CD14-positive monocyte (primary cell): Measurements from ENCODE around the gene RALB. TPM values are rescaled to one million over a fixed set of nuclear protein-coding genes. Genes with fewer than 3 reads are reported as not detected.
A peak's percentile ranks its signal among the peaks of the same experiment; 100 is the strongest.

Experiments
- DNase-seq, 3 donors: peaks; one replicate each; pipeline ENCODE4 v3.0.0-alpha.2; 2011 to 2022
- H2AFZ ChIP-seq: 2 replicates; pipeline ENCODE4 v1.6.0; 2012; ENCODE audit warnings: mild to moderate bottlenecking, low read depth, low read length, inconsistent platforms; ENCODE audit not compliant: insufficient read depth, poor library complexity, severe bottlenecking
- H3K27ac ChIP-seq, 2 donors: 1 replicate in 1 of 2; 2 replicates in 1 of 2; pipeline ENCODE4 v1.5.1; 2012 to 2013; ENCODE audit warnings: low read length in 2 of 2, control low read depth in 1 of 2, inconsistent platforms in 1 of 2, low read depth in 1 of 2, mild to moderate bottlenecking in 1 of 2
- H3K27me3 ChIP-seq, 2 donors: one replicate each; pipeline versions ENCODE4 v1.6.0 to v1.6.1; 2011 to 2013; ENCODE audit warnings: low read length in 2 of 2; ENCODE audit not compliant: control insufficient read depth in 2 of 2, insufficient read depth in 2 of 2
- H3K36me3 ChIP-seq, 2 donors: replicated peaks in 1 of 2; 1 replicate in 1 of 2; 2 replicates in 1 of 2; pipeline versions ENCODE4 v1.5.1 to v1.6.1; 2012 to 2013; ENCODE audit warnings: low read length in 2 of 2, control low read depth in 1 of 2, inconsistent platforms in 1 of 2, mild to moderate bottlenecking in 1 of 2; ENCODE audit not compliant: insufficient read depth in 2 of 2, control insufficient read depth in 1 of 2
- H3K4me1 ChIP-seq, 2 donors: 1 replicate in 1 of 2; 2 replicates in 1 of 2; pipeline versions ENCODE4 v1.5.1 to v1.6.1; 2012 to 2013; ENCODE audit warnings: low read length in 2 of 2, control low read depth in 1 of 2, inconsistent platforms in 1 of 2, mild to moderate bottlenecking in 1 of 2, moderate library complexity in 1 of 2; ENCODE audit not compliant: insufficient read depth in 2 of 2, control insufficient read depth in 1 of 2
- H3K4me2 ChIP-seq: replicated peaks from 2 replicates; pipeline ENCODE3; 2012; ENCODE audit warnings: low read length, moderate library complexity, mild to moderate bottlenecking; ENCODE audit not compliant: poor library complexity, severe bottlenecking; ENCODE audit errors: extremely low read depth
- H3K4me3 ChIP-seq, 3 experiments: fragments of 200-600 bp in 1 of 3; sonication (generic) in 1 of 3; replicated peaks in 1 of 3; 1 replicate in 2 of 3; 2 replicates in 1 of 3; pipeline ENCODE4 v1.5.1; 2011 to 2013; ENCODE audit warnings: low read length in 3 of 3, mild to moderate bottlenecking in 3 of 3, control low read depth in 2 of 3, low read depth in 2 of 3, inconsistent platforms in 1 of 3, moderate library complexity in 1 of 3
- H3K79me2 ChIP-seq: 2 replicates; pipeline ENCODE4 v1.6.0; 2012; ENCODE audit warnings: mild to moderate bottlenecking, control low read depth, inconsistent platforms, low read length, moderate library complexity; ENCODE audit not compliant: insufficient read depth
- H3K9ac ChIP-seq: 2 replicates; pipeline ENCODE4 v1.6.0; 2017; ENCODE audit warnings: low read length, mild to moderate bottlenecking; ENCODE audit not compliant: insufficient read depth, poor library complexity, severe bottlenecking
- H3K9me3 ChIP-seq, 2 donors: replicated peaks in 1 of 2; 1 replicate in 1 of 2; 2 replicates in 1 of 2; pipeline versions ENCODE4 v1.5.1 to v1.6.1; 2012 to 2013; ENCODE audit warnings: low read length in 2 of 2, control low read depth in 1 of 2; ENCODE audit not compliant: control insufficient read depth in 1 of 2, insufficient read depth in 1 of 2
- H4K20me1 ChIP-seq: 2 replicates; pipeline ENCODE4 v1.6.0; 2012; ENCODE audit warnings: mild to moderate bottlenecking, low read length, control low read depth, moderate library complexity; ENCODE audit not compliant: insufficient read depth
- H3K27ac Mint-ChIP-seq, 7 donors: one replicate each; pipeline ENCODE4 v1.8.0; 2020; ENCODE audit warnings: mild to moderate bottlenecking in 7 of 7, mixed read lengths in 7 of 7, moderate library complexity in 6 of 7, inconsistent platforms in 2 of 7
- H3K27me3 Mint-ChIP-seq, 3 donors: one replicate each; pipeline ENCODE4 v1.8.0; 2021 to 2022; ENCODE audit warnings: low read depth in 3 of 3, mild to moderate bottlenecking in 3 of 3, mixed read lengths in 3 of 3, moderate library complexity in 3 of 3, inconsistent platforms in 1 of 3
- H3K36me3 Mint-ChIP-seq, 2 donors: one replicate each; pipeline ENCODE4 v1.8.0; 2020; ENCODE audit warnings: mixed read lengths in 2 of 2, inconsistent platforms in 1 of 2, mild to moderate bottlenecking in 1 of 2
- H3K4me1 Mint-ChIP-seq: one replicate; pipeline ENCODE4 v1.8.0; 2020; ENCODE audit warnings: mild to moderate bottlenecking, mixed read lengths
- H3K4me3 Mint-ChIP-seq, 2 donors: one replicate each; pipeline ENCODE4 v1.8.0; 2020; ENCODE audit warnings: mild to moderate bottlenecking in 2 of 2, mixed read lengths in 2 of 2, moderate library complexity in 1 of 2
- H3K9me3 Mint-ChIP-seq, 7 donors: one replicate each; pipeline ENCODE4 v1.8.0; 2020 to 2022; ENCODE audit warnings: mixed read lengths in 7 of 7, mild to moderate bottlenecking in 6 of 7, moderate library complexity in 6 of 7, inconsistent platforms in 2 of 7
- WGBS: methylation state at CpG from one replicate; pipeline ENCODE4 v1.1.5; 2013; ENCODE audit warnings: missing lambda C conversion rate; ENCODE audit not compliant: insufficient coverage; 5-methylcytosine and 5-hydroxymethylcytosine counted together
- intact Hi-C, 2 donors: fragments of 100-400 bp; cut with micrococcal nuclease; formaldehyde crosslinking; loops; one replicate each; pipeline versions ENCODE4 v1.15.0 to v1.15.1; 2023
- polyA plus RNA-seq, 3 donors: library from polyadenylated mRNA; depleted of rRNA in 1 of 3; unstranded in 2 of 3; stranded (reverse) in 1 of 3; fragments of 300-500 nt in 2 of 3; fragments of >200 nt in 1 of 3; fragmentation: Illumina TruSeq in 2 of 3; gene quantifications; 1 replicate in 2 of 3; 2 replicates in 1 of 3; pipeline ENCODE4 v1.2.3, GENCODE V29; 2012 to 2021
- TF ChIP-seq, protein P1 (sequence below): fragments of 200-600 bp; IDR thresholded peaks from one replicate; pipeline ENCODE4 v1.8.0; 2022; ENCODE audit warnings: antibody characterized with exemption, mild to moderate bottlenecking

RALB gene
- polyA plus RNA-seq, 3 donors, result 57.2 to 163 (median 139) TPM

DNA sequence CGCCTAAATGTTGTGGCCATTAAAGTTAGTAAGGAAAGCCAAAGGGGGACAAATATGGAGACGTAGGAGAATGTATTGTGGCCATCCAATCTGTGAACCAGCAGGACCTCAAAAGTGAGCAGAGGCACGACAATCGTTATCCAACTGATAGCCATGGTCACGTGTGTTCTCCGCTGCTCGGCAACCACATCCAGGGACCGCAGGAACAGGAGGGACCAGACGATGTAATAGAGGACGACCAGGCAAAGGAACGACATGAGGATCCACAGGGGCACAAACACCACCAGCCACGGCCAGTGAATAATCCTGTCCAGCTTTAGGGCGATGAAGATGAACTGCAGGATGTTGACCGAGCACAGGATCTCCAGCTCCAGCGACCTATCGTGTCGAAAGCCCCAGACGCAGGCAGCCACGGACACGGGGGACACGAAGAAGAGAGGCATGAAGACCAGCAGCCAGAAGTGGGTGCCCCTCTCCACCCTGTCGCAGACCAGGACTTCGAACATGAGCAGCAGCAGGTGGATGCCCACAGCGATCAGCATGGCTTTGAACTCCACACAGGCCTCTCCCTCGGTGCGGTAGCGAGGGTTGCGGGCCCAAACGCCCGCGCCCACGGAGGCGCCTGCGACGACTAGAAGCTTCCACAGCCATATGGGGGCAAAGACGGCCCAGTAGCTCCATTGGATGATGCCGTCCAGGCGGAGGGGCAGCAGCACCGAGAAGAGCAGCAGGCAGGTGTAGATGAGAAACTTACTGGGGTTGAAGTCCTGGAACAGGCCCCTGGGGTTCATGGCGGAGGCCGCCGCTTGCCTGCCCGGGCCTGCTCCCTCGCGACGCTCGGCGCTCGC, 30.2 kb upstream of the RALB start:
- Mint-ChIP-seq H3K4me1 (peaks cover 35% of the 10 kb centered on the region), H3K9me3 (peaks cover 6 to 25% (median 15%) of the 10 kb centered on the region in 7 donors), H3K36me3 (peaks cover 33 to 38% of the 10 kb centered on the region in 2 donors), H3K27me3 (peaks cover 9 to 22% (median 19%) of the 10 kb centered on the region in 3 donors), H3K27ac (peak overlapping the region; percentile 77 to 90 (median 83)), H3K4me3 (peak overlapping the region; percentile 75 to 76)
- intact Hi-C loops, result loop anchor here in 1 of 2 donors (10.0 kb wide), 1 partner anchor 92 kb away; no protein-coding TSS in a partner anchor
- Histone ChIP-seq H3K79me2 (peaks cover 15% of the 10 kb centered on the region), H3K27ac (peak overlapping the region in 1 of 2 donors; percentile 95), H3K4me3 (peak overlapping the region in 1 of 3 experiments; percentile 80), H3K36me3 (peaks cover 5% of the 10 kb centered on the region in 2 donors), H4K20me1 (peaks cover 8% of the 10 kb centered on the region), H3K9ac (peak overlapping the region; percentile 88), H3K4me2 (peak overlapping the region; percentile 97), H2AFZ (peak overlapping the region; percentile 99), H3K9me3 (peaks cover 12 to 20% of the 10 kb centered on the region in 2 donors), H3K27me3 (peaks cover 0 to 5% of the 10 kb centered on the region in 2 donors), H3K4me1 (peaks cover 13 to 30% of the 10 kb centered on the region in 2 donors)
- TF ChIP-seq, protein P1, sequence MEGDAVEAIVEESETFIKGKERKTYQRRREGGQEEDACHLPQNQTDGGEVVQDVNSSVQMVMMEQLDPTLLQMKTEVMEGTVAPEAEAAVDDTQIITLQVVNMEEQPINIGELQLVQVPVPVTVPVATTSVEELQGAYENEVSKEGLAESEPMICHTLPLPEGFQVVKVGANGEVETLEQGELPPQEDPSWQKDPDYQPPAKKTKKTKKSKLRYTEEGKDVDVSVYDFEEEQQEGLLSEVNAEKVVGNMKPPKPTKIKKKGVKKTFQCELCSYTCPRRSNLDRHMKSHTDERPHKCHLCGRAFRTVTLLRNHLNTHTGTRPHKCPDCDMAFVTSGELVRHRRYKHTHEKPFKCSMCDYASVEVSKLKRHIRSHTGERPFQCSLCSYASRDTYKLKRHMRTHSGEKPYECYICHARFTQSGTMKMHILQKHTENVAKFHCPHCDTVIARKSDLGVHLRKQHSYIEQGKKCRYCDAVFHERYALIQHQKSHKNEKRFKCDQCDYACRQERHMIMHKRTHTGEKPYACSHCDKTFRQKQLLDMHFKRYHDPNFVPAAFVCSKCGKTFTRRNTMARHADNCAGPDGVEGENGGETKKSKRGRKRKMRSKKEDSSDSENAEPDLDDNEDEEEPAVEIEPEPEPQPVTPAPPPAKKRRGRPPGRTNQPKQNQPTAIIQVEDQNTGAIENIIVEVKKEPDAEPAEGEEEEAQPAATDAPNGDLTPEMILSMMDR, result no peak
- DNase-seq, result no peak
- 77% methylated on average over 48 of the region's 49 CpGs for WGBS

- under 1% methylated on average over 108 of the region's 108 CpGs for WGBS
- Mint-ChIP-seq H3K4me1 (peaks cover 36% of the 10 kb centered on the region), H3K27ac (peak within 1 kb of the TSS; percentile 78 to 96 (median 93)), H3K36me3 (peaks cover 33 to 38% of the 10 kb centered on the region in 2 donors), H3K4me3 (peak within 1 kb of the TSS; percentile 83 to 89), H3K27me3 (peaks cover 11 to 24% (median 22%) of the 10 kb centered on the region in 3 donors), H3K9me3 (peaks cover 6 to 16% (median 12%) of the 10 kb centered on the region in 7 donors)
- TF ChIP-seq, protein P1, result peak; percentile 2
- Histone ChIP-seq H2AFZ (peak within 1 kb of the TSS; percentile 99), H3K9ac (peak within 1 kb of the TSS; percentile 88), H3K4me1 (peaks cover 13 to 30% of the 10 kb centered on the region in 2 donors), H3K4me2 (peak within 1 kb of the TSS; percentile 97), H3K4me3 (peak within 1 kb of the TSS; percentile 53 to 80 (median 57)), H3K9me3 (peaks cover 3 to 11% of the 10 kb centered on the region in 2 donors), H3K79me2 (peaks cover 15% of the 10 kb centered on the region), H3K27me3 (peaks cover 0 to 5% of the 10 kb centered on the region in 2 donors), H3K36me3 (peaks cover 5% of the 10 kb centered on the region in 2 donors), H3K27ac (peak within 1 kb of the TSS; percentile 68 to 95), H4K20me1 (peaks cover 8% of the 10 kb centered on the region)
- peak; percentile 77 to 79 (median 78) for DNase-seq
- intact Hi-C loops, result loop anchor here in 1 of 2 donors (10.0 kb wide), 1 partner anchor 92 kb away; no protein-coding TSS in a partner anchor
These were observed 29.4 kb upstream of the RALB start, which contains the start of gene TMEM185B for GRCh38 chr2:120223034-120223912. Gene TMEM185B (minus strand): TSS chr2:120223400. CDS start chr2:120222976, 424 bp downstream.
